GM21423 (cell line): ENCODE results near the gene HAGH.
"Not testable (repeated sequence)": the region's sequence is repeated elsewhere in the genome, so short reads cannot be mapped to it uniquely, and the experiment has no call there.

ENCODE experiments used
- ATAC-seq: cut with Tn5 transposase; IDR thresholded peaks from one replicate; pipeline ENCODE4 v1.9.1; 2021; ENCODE audit warnings: mild to moderate bottlenecking, moderate library complexity; ENCODE audit not compliant: unreplicated experiment

The HAGH gene

DNA sequence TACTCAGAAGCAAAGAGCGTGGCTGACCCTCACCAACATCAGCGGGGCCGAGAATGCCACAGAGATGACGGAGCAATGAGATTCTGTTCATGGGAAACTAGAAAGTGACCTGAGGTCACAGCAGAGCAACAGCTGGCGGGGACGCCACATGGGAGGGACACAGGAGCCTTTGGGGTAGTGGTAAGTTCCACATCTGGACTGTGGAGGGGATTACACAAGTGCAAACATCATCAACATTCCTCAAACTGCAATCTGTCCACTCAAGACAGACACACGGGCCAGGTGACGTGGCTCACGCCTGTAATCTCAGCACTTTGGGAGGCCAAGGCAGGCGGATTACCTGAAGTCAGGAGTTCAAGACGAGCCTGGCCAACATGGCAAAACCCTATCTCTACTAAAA, 11.2 kb downstream of the HAGH start:
- no peak for ATAC-seq

DNA sequence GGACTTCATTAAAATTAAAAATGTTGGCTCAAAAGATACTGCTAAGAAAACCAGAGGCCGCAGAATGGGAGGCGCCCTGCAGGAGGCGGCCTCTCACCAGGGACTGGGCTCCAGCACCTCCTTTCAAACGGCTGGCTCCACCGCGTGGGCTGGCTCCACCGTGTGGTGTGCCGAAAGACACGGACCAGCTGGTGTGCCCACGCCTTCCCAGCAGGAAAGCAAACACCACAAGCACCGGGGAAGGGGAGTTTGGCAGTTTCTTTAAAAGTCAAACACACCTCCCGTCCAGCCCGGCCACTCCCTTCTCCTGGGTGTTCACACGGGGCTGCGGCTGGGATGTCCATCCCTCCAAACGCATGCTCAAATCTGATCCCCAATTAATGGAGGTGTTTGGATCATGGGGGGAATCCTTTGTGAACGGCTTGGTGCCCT, 13.9 kb downstream of the HAGH start:
- no peak for ATAC-seq

DNA sequence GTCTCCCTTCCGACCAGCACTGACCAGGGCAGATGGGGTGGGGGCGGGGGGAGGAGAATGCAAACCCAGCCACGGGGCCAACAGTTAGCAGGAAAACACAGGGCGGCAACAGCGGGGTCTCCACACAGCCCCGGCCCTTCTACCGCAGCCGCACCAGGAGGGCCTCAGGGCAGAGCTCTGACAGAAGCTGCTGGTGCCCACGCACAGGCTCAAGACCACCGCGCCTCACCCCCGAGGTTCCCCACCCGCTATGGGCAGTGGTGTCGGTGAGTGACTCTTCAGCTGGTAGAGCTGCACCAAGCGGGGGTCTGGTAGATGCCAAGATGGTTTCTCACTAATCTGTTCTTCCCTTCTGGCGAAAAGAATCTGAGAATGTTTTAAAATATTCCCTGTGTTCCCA, 16.1 kb downstream of the HAGH start:
- ATAC-seq, result no peak

DNA sequence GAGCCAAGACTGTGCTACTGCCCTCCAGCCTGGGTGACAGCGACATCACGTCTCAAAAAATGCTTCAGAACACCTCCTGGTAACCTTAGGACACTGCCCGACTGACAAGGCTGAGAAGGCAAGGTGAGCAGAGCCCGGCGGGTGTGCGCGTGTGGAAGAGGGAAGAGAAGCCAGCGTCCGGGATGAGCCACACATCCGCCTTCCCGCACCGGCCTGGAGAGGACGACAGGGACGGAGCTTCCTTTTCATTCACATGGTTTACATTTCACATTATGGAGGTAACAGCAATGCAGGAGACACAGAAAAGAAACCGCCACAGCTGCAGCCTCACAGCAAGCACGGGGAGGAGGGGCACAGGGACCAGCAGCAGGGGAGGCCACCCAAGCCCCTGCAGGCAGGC, 16.5 kb downstream of the HAGH start:
- ATAC-seq, result no peak

DNA sequence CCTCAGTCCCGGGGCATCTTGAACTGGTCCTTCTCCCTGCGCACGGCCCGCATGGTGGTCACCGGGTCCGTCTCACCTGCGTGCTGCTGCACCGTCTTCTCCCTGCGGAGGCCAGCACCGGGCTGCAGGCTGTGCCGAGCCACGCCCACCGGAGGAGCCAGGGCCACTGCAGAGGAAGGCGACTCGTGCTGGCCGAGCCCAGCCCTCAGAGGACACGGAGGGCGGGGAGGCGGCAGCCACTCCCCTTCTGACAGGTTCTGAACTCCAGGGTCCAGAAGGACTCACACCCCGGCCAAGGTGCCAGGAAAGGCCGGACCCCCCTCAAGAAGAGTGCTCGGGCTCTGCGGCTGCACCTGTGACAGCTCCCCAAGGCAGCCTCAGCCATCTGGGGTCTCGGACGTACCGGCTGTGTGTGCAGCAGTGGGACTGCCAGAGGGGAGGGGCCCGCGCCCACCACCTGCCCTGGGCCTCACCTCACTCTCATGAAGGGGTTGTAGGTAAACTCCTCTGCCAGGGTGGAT, 17.3 kb downstream of the HAGH start:
- ATAC-seq, result no peak

DNA sequence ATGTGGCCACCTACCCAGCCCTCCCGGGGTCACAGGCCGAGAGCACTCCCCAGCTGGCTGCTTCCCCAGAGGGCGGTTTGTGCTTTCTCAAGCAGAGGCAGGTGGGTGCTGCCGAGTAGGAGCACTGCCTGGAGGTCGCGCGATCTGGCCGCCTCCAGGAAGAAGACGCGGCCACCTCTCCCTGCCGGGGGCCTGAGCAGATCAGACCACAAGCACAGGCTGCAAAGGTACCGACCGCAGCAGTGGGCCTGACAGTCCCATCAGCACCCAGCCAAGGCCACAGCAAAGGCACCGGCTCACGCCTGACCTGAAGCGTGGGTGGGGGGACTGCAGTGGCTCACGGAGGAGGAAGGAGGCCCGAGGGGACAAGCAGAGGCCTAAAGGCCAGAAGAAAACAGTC, 17.9 kb downstream of the HAGH start:
- no peak for ATAC-seq

DNA sequence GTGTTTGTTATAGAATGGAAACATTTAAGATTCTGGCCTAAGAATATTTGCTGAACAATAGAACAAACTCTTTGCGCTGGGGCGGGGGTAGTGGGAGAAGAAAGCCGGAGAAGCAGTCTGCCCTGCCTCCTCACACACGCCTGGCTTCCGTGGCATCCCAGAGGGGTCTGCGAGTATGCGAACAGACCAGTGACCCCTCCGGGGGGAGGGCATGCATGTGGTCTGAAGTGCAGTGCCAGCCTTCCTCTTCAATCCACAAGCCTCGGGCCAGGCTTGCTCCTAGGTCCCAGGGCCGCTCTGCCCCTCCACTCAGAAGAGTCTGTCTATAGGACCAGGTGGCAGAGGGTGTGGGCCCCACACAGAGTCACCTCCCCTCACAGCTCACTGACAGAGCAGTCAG, 19.0 kb downstream of the HAGH start:
- no peak for ATAC-seq

DNA sequence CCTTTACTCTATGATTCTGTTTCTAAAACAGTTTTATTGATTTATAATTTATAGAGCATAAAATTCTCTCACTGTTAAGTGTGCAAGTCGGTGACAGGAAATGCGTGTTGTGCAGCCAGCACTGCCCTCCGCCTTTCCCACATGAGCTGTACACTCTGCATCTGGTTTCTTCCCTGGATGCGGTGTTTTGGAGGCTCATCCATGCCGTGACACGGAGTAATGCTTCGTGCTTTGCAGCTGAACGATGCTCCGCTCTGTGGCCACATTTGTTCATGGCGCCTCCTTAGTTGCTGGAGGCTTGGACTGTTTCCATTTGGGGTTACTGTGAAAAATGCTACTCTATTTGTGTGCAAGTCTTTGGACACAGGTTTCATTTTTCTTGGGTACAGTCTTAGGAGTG, 25.9 kb downstream of the HAGH start:
- no peak for ATAC-seq

DNA sequence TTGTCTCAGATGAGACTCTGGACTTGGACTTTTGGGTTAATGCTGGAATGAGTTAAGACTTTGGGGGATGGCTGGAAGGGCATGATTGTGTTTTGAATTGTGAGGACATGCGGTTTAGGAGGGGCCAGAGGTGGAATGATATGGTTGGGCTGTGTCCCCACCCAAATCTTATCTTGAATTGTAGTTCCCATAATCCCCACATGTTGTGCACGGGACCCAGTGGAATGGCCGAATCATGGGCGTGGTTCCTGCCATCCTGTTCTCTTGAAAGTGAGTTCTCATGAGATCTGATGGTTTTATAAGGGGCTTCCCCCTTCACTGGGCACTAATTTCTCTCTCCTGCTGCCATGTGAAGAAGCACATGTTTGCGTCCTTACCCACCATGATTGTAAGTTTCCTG, 27.4 kb downstream of the HAGH start:
- ATAC-seq, result not testable (repeated sequence)

DNA sequence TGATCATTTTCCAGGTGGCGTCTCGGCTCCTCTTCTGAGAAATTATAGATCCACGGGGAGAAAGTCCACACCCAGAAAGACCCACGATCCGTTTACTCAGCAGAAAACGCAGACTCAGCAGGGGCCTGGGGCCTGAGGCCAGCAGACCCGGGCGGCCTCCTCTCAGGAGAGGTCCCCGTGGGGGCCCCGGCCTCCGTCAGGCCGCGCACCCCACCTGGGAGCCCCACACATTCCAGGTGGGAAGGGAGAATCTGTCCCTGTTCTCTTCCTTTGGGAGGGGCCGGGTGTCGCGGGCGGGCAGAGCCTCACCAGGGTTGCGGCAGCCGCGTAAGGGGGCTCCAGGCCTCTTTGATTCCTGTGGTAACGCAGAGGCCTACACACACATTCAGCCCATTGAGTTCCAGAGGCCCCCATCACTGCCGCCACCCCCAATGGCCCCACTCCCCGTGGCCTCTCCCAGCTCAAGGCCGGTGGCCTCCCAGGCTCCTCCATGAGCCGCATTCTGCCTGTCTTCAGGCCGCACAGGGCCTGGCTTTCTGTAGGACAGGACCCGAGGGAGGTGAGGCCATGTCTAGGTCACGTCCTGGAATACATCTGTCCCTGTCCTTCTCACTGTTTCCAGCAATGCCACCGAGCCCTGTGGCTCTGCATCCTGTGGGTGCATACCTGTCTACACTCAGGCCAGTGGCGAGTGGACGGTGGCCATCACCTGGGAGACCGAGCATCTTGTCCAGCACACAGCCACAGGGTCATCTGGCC, 31.5 kb downstream of the HAGH start:
- ATAC-seq, result no peak

DNA sequence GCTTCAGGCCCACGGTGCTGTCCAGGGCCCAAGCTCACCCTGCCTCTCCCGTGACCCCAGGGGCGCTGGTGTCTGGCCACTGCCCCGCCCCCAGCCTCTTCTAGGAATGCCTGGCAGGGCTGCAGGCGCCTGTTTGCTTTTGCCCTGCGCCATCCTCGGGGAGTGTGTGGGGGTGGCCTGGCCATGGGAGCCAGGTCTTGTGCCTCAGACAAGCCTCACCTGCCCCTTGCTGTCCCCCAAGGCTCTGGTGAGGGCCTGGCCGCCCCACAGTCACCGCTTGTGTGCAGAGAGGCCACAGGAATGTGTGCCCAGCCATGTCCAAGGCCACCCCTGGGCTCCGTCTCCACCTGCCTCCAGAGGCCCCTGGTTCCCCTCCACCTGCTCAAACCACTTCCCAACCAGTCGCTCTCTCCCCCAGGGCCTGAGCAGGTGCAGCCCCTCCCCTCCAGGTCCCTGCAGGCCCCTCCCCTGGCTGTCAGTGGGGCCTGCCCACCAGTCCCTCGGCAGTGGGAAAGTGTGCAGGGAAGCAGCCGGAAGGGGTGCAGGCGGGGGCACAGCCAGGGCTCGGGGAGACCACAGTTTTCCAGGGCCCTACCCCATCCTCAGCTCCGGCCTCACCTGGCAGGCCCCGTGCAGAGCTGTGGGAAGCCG, 32.3 kb downstream of the HAGH start:
- ATAC-seq, result no peak

DNA sequence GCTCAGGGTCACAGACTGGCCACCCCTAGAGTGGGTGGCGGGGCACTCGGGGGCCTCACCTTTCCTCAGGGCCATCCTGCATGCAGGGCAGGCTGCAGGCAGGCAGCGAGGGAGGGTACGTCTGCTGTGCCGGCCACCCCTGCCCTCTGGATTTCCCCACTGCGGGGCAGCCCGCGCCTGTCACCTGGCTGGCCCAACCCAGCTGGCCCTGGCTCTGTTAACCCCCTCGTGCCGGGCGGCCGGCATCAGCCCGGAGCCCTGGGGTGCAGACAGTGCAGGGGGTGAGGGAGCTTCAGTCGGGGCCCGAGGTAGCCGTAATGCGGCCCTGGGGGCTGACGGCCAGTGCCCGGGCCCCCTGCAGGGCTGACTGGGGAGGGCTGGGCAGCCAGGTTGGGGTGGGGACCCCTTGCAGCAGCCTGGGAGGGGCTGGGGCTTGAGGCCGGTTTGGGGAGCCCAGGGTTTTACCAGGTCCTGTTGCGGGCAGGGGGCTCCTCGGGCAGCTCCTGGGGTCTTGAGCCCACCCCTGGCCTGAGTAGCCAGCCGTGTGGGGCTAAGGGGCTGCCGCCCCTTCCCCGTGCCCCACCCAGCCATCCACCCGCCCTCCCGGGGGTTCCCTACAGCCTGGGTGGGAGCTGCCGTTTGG, 32.9 kb downstream of the HAGH start, which contains the start of gene IGFALS:
IGFALS (minus strand) TSS at position 128 of the 643 bp plus-strand sequence; CDS start at position 75, 53 bp downstream.
- no peak for ATAC-seq

DNA sequence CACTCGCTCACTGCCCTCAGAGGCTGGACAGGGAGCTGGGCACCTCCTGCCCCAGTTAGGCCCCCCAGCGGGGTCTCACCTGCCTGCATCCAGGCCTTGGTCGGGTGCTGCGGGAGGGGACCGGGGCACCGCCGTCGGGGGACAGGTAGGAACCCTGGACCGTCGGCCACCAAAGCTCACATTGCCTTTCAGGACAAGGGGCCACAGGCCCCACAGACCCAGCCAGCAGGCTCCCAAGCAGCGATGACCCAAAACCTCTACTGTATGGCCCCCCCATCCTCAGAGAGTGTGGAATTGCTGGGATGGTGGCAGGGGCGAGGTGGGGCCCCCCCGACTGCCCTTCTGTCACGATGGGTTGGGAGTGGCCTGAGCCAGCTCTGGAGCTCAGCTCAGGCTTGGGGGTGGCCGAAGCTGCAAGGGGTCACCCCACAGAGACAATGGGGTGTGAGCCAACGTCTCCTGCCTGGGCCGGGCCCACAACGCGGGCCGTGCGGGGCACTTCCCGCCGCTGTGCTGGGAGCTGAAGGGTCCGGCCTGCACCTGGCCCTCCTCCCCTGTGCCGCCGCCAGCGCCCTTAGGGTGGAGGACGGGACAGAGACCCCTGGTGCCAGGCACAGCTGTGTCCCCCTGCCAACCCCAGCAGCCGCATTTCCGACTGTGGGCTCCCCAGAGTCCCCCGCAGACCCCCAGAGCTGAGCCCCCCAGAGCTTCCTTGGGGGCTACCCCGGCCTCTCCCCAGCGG, 33.6 kb downstream of the HAGH start:
- ATAC-seq, result no peak

DNA sequence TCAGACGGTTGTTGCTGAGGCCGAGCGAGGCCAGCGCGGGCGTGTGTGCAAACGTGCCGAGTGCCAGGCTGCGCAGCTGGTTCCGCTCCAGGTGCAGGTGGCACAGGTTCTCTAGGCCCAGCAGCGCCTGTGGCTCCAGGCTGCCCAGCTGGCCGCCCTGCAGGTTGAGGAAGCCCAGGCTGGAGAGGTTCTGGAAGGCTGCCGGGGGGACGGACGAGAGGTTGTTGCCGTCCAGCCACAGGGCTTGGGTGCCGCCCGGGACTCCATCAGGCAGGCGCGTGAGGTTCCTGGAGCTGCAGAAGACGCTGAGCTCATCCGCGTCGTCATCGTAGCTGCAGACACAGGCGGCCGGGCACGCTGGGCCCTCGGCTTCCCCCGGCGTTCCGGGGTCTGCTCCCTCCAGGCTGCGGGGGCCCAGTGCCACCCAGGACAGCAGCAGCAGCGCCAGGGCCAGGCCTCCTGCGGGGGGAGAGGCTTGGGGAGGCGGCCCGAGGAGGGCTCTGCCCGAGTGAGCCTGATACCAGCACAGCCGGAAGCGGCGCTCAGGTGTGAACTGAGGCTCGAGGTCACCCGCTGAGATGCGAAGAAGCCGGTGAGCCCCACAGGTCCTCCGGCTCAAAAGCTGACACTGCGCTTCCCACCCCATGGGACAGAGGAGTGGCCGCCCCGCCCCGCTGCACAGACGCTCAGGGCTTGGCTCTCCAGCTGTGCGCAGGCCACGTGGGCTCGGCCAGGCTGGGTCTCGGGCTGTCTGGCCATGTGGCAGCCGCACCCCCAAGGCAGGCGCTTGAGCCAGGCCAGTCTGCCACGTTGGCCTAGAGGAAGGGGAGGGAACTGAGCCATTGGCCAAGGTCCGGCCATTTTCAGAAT, 34.4 kb downstream of the HAGH start:
- ATAC-seq, result no peak

DNA sequence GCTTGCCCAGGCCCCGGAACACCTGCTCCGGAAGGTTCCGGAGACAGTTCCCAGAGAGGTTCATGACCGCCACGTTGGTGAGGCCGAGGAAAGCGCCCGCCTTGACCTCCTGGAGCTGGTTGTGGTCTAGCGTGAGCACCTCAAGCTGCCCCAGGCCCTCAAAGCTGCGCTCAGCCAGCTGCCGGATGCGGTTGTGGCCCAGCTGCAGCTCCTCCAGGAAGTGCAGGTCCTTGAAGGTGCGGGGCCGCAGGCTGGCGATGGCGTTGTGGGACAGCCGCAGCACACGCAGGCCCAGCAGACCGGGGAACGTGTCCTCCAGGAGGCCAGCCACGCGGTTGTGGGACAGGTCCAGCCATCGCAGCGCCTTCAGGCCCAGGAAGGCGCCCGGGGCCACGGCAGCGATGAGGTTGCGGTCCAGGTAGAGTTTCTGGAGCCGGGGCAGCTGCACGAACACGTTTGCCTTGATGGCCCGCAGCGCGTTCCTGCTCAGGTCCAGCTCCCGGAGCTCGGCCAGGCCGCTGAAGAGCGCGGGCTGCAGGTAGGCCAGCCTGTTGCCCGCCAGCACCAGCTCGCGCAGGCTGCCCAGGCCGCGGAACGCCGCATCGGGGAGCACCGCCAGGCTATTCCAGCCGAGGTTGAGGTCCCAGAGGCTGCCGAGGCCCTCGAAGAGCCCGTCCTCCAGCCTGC, 35.2 kb downstream of the HAGH start:
- no peak for ATAC-seq

DNA sequence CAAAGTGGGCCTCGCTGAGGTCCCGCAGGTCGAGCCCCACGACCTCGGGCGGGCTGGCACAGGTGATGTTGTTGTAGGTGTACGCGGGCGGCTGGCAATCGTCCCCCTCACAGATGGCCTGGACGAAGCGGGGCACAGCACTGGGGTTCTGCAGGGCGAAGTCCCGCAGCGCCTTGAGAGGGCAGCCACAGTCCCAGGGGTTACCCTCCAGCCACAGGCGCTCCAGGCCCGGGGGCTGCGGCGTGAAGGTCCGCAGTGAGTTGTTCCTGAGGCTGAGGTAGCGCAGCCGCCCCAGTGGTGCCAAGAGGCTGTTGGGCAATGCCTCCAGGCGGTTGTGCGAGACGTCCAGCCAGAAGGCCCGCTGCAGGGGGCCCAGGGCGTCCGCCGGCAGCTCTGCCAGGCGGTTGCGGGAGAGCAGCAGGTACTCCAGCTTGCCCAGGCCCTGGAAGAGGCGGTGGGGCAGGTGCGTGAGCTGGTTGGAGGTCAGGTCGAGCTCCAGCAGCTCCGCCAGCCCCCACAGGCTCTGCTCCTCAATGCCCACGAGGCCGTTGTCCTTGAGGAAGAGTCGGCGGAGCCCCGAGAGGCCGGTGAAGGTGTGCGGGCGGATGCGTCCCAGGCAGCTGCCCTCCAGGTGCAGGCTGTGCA, 35.9 kb downstream of the HAGH start:
- no peak for ATAC-seq

DNA sequence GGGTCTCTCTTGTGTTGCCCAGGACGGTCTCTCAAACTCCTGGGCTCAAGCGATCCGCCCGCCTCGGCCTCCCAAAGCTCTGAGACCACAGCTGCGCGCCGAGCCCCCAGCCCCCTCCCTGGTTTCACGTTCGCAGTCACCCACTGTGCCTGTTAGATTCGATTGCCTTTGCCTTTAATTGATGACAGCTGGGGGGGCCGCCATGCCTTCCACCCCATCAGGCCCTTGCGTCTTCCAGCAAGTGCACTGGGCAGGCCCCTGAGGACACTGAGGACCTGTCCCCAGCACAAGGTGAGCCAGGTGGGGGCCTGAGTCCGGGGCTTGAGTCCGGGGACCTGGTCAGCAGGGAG, 36.4 kb downstream of the HAGH start:
- ATAC-seq, result no peak

DNA sequence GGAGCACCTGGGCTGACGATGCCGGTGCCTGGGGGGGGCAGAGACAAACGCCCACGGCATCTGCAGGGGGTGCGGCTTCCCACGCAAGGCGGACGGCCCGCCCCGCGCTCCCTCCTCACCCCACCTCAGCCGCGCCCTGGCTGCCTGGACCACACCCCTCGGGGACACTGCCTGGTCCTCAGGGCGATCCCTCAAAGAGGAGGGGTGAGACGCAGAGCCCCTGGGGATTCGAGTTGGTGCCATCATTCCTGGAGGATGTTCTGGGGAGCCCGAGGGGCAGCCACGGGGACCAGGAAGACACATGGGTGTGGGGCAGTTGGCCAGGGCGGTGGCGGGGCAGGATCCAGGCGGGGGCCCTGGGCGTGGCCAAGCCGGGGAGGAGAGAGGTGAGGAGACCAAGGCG, 37.0 kb downstream of the HAGH start:
- ATAC-seq, result no peak

DNA sequence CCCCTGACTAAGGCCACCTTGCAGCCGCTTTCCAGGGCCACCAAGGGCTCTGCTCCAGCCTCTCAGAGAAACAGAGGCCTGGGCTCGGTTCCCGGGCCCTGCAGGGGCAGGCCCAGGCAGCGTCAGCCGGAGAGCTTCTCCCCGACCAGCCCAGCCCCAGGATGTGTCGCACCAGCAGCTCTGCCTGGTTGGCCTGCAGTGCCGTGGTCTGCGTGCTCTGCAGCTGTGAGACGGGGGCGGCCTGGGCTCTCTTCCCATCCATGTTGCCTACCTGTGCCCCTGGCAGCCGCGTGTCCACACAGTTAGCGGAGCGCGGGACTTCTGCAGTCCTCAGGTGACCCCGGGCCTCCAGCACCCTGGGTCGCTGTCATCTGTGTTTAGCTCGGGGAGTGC, 37.9 kb downstream of the HAGH start:
- ATAC-seq, result no peak
